HTR-8/SVneo (cell line): ENCODE data around the gene FASLG.

ENCODE experiments used
- DNase-seq: peaks from one replicate; pipeline ENCODE4 v3.0.0; 2011; ENCODE audit warnings: low spot score, mixed read lengths; ENCODE audit not compliant: insufficient read length
- FAIRE-seq: peaks from 2 replicates; lab custom pipeline; 2011; peaks lifted over from hg19 to GRCh38; lab: Jason Lieb, UNC

FASLG gene

DNA sequence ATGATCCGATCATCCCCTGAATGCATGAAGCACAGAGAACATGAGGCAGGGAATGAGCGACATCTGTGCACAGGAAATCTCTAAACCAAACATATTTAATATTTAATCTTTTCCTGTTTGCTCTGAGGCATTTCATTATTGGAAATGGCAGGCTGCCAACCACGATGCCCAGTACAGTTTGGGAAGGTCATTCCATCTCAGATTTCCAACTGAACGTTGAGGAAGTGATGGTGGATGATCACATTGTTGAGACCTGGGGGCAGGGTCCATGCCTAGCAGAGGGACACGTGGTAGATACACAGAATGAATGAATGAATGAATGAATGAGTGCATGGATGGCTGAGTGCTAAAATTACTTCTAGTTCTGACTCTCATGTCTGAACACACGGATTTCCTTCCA is 15.9 kb upstream of the FASLG start:
- FAIRE-seq, result no peak
- DNase-seq, result peak; percentile 15

DNA sequence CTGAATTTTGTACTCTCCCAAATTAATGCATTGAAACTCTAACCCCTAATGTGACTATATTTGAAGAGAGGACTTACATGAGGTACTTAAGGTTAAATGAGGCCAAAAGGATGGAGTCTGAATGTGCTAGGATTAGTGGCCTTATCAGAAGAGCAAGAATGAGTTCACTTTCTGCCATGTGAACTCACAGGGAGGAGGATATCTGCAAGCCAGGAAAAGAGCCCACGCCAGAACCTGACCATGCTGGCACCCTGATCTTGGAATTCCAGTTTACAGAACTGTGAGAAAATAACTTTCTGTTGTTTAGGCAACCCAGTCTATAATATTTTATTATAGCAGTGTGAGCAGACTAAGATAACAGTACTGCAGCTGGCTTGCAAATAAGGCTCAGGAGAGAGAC is 12.2 kb upstream of the FASLG start:
- no peak for FAIRE-seq
- no peak for DNase-seq

DNA sequence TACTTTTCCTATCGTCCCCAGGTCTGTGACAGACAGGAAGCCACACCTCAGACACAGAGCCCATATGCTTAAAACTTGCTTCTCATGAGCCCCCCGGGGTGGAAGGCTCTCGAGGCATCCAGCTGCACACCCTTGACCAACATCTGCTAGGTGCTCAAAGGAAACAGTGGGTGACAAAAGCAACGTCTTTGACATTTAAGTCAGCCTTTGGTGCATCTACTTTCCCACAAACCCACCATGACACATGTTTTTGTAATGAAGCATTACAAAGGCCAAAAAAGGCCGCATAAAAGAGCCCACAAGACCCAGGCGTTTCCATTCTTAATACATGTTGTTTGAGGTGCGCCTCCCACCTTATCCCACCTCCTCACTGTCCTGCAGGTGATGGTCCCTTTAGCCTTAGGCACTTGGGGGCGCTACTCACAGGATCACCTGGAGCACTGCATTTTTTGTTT is 11.8 kb upstream of the FASLG start:
- FAIRE-seq, result no peak
- no peak for DNase-seq

DNA sequence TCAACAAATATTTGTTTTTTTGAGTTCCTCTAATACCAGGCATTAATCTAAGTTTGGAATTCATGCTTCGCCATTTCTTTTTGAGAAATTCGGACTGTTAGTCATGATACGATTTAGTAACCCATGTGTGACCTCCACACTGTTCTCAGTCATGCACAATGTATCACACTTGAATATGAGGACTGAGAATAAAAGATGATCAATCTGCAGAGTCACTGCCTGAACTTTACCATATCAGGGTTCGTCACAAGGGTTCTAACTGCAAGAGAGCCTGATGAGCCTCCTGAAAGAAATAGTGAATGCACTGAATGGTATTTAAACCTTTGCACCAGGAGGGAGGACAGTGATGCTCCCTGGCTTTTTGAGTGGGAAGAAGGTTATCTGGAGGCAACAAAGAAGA is 10.9 kb upstream of the FASLG start:
- no peak for DNase-seq
- FAIRE-seq, result no peak

DNA sequence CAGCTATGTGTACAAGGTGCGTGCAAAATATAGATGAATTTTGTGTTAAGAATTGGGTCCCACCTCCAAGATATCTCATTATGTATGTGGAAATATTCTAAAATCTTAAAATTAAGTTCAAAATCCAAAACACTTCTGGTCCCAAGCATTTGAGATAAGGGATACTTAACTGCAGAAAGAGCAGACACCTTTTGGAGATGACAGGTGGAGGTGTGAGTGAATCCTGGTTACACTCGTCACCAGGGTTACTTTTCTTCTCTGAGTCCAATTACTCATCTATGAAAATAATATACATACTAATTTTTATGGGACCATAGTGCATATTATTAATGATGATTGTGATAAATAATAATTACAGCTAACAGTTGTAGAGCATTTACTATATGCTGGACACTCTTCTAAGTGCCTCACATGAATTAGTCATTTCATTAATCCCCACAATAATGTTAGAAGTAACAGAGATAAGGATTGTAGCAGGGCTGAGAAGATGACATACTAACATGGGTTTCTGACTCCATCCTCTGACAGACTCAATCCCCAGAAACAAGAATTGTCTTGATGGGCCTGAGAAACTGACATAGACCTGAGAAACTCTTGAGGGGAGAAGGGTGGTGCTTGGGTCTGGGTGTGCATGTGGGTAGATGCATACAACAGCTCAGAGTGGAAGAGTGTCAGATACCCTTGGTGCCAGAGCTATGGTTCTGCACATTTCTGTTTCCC is 8.3 kb upstream of the FASLG start:
- DNase-seq (no peak), FAIRE-seq (no peak)

DNA sequence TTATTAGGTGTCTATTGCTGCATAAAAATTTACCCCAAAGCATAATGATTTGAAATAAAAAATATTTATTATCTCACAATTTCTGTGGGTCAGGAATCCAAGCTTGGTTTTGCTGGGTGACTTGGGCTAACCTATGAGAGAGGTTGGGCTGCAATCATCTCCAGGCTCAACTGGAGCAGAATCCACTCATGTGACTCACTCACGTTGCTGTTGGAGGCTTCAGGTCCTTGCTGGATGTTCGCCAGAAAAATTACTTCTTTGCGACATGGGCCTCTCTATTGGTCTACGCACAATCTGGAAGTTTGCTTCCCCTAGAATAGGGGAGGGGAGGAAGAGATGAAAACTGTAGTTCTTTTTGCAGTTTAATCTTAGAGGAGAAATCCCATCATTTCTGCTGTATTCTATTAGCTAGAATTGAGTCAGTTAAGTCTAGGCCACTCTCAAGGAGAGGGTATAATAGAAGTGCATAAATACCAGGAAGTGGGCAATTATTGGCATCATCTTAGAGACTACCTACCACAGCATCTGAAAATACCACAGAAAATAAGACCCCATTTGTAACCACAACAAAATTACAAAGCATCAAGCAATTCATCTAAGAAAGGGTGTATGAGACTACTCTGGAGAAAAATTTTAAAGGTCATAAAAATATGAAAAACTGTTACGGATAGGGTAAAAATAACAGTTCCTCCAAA is 5.7 kb upstream of the FASLG start:
- FAIRE-seq (no peak), DNase-seq (no peak)

DNA sequence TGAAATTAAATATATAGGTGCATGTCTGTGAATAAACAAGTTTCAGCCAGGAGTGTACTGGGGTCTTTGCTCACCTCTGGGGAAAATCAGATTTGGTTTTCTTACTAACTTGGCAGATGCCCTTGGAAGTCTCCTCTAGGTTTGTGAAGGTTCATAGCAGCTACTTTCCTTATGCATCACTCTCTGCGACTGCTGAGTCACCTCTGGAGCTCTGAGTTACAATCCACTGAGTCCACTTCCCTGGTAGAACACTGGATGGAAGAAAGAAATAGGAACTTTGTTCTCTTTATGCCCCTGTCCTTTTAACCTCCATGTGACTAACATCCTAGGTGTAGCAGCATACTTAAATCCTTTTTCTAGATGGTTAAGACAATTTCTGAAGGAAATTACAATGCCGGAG is 4.4 kb upstream of the FASLG start:
- DNase-seq (peak; percentile 15), FAIRE-seq (no peak)

DNA sequence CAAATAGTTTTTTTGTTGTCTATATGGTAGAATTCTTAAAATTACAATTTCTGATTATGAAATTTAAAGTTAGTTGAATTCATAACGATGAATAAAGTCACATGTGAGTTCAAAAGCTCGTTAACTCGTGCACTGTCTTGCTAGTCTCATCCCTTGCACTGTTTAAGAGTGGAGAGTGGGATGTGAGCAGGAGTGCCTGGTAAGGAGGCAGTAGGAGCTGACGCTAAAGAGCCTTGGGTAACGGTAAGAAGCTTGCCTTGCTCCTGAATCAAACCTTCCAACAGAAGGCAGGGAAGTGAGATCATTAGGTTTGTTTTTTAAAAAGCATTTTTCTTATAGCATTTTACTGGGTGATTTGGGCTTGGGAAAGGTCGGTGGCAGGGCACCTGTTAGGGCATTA is 2.3 kb upstream of the FASLG start:
- DNase-seq (no peak), FAIRE-seq (no peak)

DNA sequence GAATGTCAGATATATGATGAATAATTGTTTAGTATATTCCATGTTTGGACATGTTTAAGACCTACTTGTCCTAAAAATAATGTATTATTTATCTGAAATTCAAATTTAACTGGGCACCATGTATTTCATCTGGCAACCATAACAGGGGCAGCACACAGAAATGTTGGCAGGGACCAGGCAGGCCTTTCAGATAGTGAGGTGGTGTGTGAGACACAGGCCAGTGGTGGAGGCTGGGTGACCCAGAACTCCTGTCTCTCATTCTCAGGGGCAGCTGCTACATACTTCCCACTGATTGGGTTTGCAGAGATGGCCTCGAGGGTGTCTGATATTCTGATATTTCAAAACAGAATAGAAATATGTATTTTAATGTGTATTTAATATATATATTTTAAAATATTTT is 1.3 kb upstream of the FASLG start:
- FAIRE-seq, result no peak
- no peak for DNase-seq

DNA sequence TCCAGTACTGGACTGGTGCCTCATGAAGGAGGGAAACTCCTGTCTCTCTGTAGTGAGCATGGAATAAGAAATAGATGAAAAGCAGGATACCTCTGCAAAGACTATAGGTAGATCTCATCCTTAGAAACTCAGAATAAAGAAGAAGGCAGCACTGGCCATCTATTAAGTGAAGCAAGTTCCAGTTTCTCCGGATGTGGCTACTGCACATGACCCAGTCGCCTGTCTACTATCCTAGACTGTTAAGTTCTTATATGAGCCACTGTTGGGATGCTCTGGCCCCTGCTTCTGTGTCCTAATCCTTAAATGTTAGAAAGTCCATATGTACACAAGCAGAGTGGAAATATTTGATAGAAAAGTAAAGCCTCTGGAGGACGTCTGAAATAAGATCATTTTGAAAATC is 2.2 kb downstream of the FASLG start:
- no peak for FAIRE-seq
- no peak for DNase-seq

DNA sequence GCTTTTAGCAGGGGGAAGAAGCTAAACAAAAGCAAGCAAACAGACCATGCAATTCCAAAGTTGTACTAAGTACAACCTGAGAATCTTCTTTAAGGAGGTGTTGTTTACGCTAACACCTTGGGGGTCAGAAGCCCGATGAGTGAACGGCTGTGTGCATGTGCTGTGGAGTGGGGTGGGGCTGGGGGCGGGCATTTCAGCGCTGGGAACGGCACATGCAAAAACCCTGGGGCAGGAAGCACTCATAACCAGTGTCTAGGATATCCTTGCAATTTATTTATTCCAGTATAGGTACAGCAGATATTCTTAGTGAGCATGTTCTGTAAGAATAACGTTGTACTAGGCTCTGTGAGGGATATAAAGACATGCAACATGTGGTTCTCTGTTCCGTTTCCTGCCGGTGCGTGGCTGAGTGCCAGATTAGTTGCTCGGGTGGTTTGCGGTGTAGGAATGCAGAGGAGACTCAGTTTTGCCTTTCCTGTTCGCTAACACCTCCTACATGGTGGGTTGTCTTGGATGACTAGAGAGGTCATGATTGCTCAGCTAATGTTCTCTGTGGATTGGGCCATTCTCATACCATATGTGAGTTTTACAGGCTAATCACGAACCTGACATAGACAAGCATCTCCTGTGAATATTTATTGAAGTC is 3.7 kb downstream of the FASLG start:
- no peak for DNase-seq

DNA sequence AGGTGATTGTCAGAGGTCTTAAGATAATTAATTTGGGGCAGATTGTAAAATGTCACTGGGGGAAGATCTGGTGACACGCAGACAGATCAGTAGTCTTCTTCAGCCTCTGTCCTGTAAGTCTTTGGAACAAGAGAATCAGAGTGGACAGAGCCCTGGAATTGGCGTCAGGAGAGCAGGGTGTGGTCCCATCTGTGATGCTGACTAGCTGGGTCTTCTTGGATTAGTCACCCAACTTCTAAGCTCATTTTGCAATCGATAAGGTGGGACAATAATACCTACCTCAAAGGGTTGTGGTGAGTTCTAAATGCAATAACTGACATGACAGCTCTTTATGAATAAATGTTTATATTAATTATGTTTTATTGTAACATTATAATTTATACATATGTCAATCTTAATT is 4.8 kb downstream of the FASLG start:
- FAIRE-seq (no peak), DNase-seq (no peak)

More for the DNA sequence above, 3.7 kb downstream of the FASLG start:
- no peak for FAIRE-seq

DNA sequence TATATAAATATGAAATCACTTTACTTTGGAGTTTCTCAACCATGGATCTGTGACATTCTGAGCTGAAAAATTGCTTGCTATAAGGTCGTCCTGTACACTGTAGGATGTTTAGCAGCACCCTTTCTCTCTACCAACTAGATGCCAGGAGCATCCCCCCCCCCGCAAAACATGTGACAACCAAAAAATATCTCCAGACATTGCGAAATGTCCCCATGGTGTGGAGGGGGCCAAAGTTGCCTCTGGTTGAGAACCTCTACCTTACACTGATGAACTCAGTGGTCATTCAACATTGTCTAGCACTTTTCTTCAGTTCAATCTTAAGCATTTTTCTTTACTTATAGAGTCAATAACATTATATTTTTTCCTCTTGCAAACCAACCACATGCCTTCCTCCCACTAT is 9.2 kb downstream of the FASLG start:
- DNase-seq, result no peak
- FAIRE-seq, result no peak

DNA sequence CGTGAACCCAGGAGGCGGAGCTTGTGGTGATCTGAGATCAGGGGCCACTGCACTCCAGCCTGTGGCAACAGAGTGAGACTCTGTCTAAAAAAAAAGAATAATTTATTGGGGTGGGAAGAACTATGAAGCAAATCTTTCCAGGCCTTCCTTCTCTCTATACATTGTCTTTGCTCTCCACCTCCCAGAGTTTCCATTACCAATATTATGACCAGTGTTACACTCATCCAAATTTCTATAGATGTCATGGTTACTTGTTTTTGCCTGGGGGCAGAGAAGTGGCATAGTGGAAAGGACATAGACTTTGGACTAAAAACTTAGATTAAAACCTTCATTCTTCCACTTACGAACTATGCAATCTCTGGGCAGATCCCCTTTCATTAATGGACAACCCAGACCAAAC is 10.1 kb downstream of the FASLG start:
- FAIRE-seq (no peak), DNase-seq (no peak)

DNA sequence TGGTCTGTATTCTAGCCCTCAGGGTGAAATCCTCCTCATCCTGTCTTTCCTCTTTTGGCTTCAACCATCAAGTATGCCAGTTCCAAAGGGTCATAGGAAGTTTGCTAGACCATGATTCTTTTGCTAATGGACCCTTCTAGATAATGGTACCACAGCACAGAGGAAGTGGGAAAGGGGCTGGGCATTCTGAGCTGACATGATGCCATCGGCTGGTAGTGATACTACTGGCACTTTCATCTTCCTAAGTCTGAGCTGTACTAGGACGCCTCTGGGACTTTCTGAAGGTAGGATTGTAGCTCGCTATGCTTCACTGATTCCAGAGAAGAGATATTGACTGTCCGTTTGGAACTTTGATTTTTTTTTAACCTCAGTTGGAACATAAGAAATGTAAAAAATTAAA is 11.4 kb downstream of the FASLG start:
- no peak for DNase-seq

DNA sequence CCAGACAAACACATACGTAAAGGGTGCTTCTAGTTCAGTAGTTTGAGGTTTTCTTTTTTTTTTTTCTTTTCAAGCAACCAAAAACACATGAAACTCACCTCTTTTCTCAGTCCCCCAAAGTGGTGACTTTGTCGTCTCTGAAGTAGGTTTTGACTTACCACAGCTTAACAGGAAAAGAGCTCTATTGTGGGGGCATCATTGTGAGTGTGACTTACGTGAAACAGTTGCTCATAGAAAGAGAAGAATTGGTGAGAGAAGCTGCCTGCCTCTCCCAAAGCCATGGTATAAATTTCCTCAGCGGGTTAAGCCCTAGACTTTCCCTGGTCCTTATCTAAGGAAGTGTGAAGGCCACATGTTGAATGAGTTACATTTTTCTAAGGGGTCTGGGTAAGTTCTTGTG is 11.9 kb downstream of the FASLG start:
- DNase-seq (no peak), FAIRE-seq (no peak)

More for the DNA sequence above, 11.4 kb downstream of the FASLG start:
- FAIRE-seq, result no peak

DNA sequence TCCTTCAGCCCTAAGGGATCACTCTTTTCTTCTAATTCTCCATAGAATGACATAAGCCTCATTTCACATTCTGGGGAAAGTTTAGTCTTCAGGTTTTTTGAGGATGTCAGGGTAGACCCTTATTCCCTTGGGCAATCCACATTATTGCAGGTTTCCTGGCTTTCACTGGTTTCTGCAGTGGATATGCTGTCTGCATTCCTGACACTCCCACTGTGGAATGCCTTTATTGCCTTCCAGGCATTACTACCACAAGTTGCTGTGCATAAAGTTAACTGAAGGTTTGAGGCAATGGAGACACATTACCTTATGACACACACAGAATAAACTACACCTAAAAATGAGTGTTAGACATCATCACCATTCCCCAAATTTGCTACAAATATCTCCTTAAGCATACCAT is 12.7 kb downstream of the FASLG start:
- DNase-seq, result peak; percentile 13
- no peak for FAIRE-seq

DNA sequence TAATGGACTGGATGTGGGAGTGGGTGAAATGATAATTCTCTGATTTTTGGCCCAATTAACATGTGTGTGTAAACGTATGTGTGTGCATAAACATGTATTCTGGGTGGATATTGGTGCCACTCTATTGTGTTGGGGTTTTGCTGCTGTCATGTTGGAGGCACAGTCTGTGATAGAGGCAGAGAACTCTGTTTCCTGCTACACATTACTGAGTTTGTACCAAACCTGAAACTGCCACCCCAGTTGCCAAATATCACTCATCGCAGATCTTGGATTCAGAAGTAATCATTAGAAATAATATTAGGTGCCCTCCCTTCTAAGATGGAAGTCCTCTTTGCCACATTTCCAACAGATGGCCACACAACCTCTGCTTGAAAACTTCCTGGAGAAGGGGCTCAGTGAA is 13.8 kb downstream of the FASLG start:
- FAIRE-seq (no peak), DNase-seq (no peak)

DNA sequence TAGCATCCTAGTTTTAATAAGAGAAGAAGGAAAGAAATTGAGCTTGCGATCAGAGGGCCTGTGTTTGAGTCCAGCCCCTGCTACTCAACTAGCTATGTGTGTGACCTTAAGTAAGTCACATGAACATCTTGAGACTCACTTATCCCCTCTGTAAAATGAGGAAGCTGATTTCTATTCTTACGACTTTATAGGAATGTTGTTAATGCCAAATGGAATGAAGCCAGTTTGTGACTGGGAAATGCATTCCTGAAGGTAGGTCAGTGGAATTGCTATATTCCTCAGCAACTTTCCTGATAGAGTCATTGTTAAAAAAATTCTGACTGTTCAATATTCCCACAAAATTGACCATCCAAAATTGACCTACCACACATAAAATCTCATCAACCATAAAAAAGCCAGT is 14.9 kb downstream of the FASLG start:
- FAIRE-seq (no peak), DNase-seq (no peak)

DNA sequence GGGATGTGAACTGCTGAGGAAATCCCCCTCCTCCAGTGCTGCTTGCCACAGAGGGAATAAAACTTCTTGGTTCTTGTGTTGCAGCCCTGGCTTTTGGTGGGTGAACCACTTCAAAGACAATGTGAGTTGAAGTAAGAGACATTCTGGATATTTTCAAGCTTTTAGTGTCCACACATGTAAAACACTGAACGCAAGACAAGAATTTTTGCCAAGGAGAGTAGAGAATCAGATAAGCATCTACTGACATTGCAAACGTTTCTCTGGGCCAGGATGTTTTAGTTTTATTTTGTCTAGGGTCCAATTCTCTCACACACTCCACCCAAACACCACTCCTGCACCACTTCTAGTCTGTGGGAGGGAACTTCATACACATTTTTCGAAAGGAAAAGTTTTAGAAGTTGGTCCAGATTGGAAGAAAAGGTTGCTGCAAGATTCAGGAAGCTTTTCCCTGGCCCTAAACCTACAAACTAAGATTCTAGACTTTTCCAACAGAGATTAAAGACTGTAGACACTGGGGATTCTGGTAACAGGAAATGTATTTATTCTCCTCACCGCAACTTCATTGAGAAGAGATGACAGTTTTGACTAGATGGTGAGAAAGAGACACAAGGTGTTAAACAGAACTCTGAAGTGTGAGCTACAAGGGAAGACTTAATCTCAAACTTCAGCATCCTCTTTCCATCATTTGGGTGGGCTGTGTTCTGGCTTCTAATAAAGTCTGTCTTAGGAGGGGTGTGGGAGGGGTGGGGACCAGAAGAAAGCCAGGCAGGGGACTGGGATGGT is 16.1 kb downstream of the FASLG start:
- FAIRE-seq, result no peak
- DNase-seq, result no peak
